22Rv1 (cell line): Measurements from ENCODE around the gene KLF13.

ENCODE experiments used
- ZFX ChIP-seq: fragments of 450-650 bp; IDR thresholded peaks from 2 replicates; pipeline ENCODE4 v1.6.1; 2017; ENCODE audit warnings: antibody characterized with exemption, borderline replicate concordance
- TF ChIP-seq, protein P1 (sequence below): fragments of 450-650 bp; IDR thresholded peaks from 2 replicates; pipeline ENCODE4 v1.5.1; 2017; ENCODE audit warnings: mild to moderate bottlenecking

DNA sequence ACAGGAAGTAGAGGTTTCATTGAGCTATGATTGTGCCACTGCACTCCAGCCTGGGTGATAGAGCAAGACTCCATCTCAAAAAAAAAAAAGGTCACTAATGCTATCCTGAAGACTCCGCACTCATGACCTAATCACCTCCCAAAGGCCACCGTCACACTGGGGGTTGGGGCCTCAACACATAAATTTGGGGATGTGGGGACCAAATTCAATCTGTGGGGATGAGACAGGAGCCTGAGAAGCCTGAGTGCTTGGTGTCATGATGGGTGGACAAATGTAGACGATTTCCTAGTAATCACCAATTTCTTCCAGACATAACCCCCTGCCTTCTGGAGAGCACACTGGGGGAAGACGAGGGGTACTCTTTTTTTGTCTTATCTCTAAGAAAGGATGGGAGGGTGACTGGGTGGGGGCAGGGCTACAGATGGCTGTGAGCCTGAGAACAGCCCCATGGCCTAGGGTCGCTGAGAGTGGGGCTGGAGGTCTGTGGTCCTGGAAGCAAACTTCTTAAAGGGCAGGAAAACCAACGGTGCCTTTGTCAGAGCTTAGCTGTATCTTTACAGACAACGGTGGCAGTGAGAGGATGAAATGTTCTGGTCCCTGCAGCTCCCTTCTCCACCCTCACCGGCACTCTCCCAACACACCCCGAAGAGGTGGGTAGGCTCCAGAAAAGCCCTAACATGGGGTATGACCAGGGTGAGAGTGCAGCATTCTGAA, 16.6 kb upstream of the KLF13 start:
- TF ChIP-seq, protein P1, sequence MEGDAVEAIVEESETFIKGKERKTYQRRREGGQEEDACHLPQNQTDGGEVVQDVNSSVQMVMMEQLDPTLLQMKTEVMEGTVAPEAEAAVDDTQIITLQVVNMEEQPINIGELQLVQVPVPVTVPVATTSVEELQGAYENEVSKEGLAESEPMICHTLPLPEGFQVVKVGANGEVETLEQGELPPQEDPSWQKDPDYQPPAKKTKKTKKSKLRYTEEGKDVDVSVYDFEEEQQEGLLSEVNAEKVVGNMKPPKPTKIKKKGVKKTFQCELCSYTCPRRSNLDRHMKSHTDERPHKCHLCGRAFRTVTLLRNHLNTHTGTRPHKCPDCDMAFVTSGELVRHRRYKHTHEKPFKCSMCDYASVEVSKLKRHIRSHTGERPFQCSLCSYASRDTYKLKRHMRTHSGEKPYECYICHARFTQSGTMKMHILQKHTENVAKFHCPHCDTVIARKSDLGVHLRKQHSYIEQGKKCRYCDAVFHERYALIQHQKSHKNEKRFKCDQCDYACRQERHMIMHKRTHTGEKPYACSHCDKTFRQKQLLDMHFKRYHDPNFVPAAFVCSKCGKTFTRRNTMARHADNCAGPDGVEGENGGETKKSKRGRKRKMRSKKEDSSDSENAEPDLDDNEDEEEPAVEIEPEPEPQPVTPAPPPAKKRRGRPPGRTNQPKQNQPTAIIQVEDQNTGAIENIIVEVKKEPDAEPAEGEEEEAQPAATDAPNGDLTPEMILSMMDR, result no peak
- TF ChIP-seq ZFX, result no peak
